Parathyroid adenoma (tissue), 2 donors: ENCODE data around the gene DOK1.

Experiments
- H2AFZ ChIP-seq: fragments of 300-600 bp; sonication (generic); one replicate; pipeline ENCODE4 v1.7.0; 2017; ENCODE audit warnings: antibody characterized with exemption, mild to moderate bottlenecking
- H3K27ac ChIP-seq: fragments of 300-600 bp; sonication (generic); one replicate; pipeline ENCODE4 v1.7.0; 2017
- H3K27me3 ChIP-seq: fragments of 300-600 bp; sonication (generic); one replicate; pipeline ENCODE4 v1.7.0; 2017; ENCODE audit warnings: low read length; ENCODE audit not compliant: control insufficient read depth, insufficient read depth
- H3K36me3 ChIP-seq: fragments of 300-600 bp; sonication (generic); one replicate; pipeline ENCODE4 v1.7.0; 2017; ENCODE audit warnings: low read length; ENCODE audit not compliant: control insufficient read depth, insufficient read depth
- H3K4me1 ChIP-seq: fragments of 300-600 bp; sonication (generic); one replicate; pipeline ENCODE4 v1.7.0; 2017; ENCODE audit warnings: control low read depth
- H3K4me2 ChIP-seq: fragments of 300-600 bp; sonication (generic); one replicate; pipeline ENCODE4 v1.7.0; 2017; ENCODE audit warnings: low read length
- H3K4me3 ChIP-seq: fragments of 300-600 bp; sonication (generic); one replicate; pipeline ENCODE4 v1.7.0; 2017; ENCODE audit warnings: low read depth, low read length
- H3K79me2 ChIP-seq: fragments of 300-600 bp; sonication (generic); one replicate; pipeline ENCODE4 v1.7.0; 2017; ENCODE audit warnings: control low read depth
- H3K9ac ChIP-seq: fragments of 300-600 bp; sonication (generic); one replicate; pipeline ENCODE4 v1.7.0; 2017; ENCODE audit warnings: mild to moderate bottlenecking
- H3K9me3 ChIP-seq: fragments of 300-600 bp; sonication (generic); one replicate; pipeline ENCODE4 v1.7.0; 2017; ENCODE audit warnings: low read length; ENCODE audit not compliant: control insufficient read depth
- CTCF ChIP-seq: fragments of 300-600 bp; sonication (generic); IDR thresholded peaks from one replicate; pipeline ENCODE4 v1.7.0; 2017; ENCODE audit warnings: antibody characterized with exemption, mild to moderate bottlenecking
- donor health status: primary hyperparathyroidism.

The DOK1 gene

GRCh38 chr2:74553892-74554819, at the start of gene DOK1, which contains the start of gene LOXL3:
Gene DOK1, plus strand, starts transcription at chr2:74554720. Its CDS starts 35 bp downstream, at chr2:74554755.
Gene LOXL3, minus strand, starts transcription at chr2:74553942. Its CDS starts 1,308 bp downstream, at chr2:74552634.
- Histone ChIP-seq H2AFZ (peak within 1 kb of the TSS; percentile 96), H3K4me3 (peak within 1 kb of the TSS; percentile 78), H3K36me3 (no peaks in the 10 kb centered on the region), H3K27me3 (no peaks in the 10 kb centered on the region), H3K4me2 (peak within 1 kb of the TSS; percentile 64), H3K9me3 (no peaks in the 10 kb centered on the region), H3K9ac (no peak within 1 kb of the TSS), H3K4me1 (peaks cover 10% of the 10 kb centered on the region), H3K27ac (peak within 1 kb of the TSS; percentile 77), H3K79me2 (no peaks in the 10 kb centered on the region)
- no peak for TF ChIP-seq CTCF

- Histone ChIP-seq H3K27ac (no peak overlapping the region), H3K4me1 (peaks cover 17% of the 10 kb centered on the region)
- TF ChIP-seq CTCF = no peak
Measured at GRCh38 chr2:74505448-74506246, 48.9 kb upstream of the DOK1 start.

GRCh38 chr2:74507145-74507925, 47.2 kb upstream of the DOK1 start, which contains the start of gene PCGF1:
Gene PCGF1, minus strand, starts transcription at chr2:74507695. Its CDS starts 27 bp downstream, at chr2:74507668.
- H3K27me3 ChIP-seq = no peaks in the 10 kb centered on the region
- TF ChIP-seq CTCF = peak; percentile 24
- H3K36me3 ChIP-seq = no peaks in the 10 kb centered on the region
- H3K4me2 ChIP-seq = peak within 1 kb of the TSS; percentile 89
- no peaks in the 10 kb centered on the region for H3K9me3 ChIP-seq
- H2AFZ ChIP-seq = peak within 1 kb of the TSS; percentile 99
- peaks cover 17% of the 10 kb centered on the region for H3K4me1 ChIP-seq
- peak within 1 kb of the TSS; percentile 91 for H3K4me3 ChIP-seq
- peak within 1 kb of the TSS; percentile 70 for H3K9ac ChIP-seq
- peaks cover 4% of the 10 kb centered on the region for H3K79me2 ChIP-seq
- H3K27ac ChIP-seq = peak within 1 kb of the TSS; percentile 98

More at GRCh38 chr2:74505448-74506246, 48.9 kb upstream of the DOK1 start:
- Histone ChIP-seq H2AFZ (no peak overlapping the region), H3K79me2 (peaks cover 4% of the 10 kb centered on the region), H3K27me3 (no peaks in the 10 kb centered on the region), H3K4me2 (peak overlapping the region; percentile 11), H3K4me3 (no peak overlapping the region), H3K9ac (no peak overlapping the region), H3K36me3 (no peaks in the 10 kb centered on the region), H3K9me3 (no peaks in the 10 kb centered on the region)

- no peak overlapping the region for H3K9ac ChIP-seq
Measured at GRCh38 chr2:74507926-74508520, 46.5 kb upstream of the DOK1 start.

More at GRCh38 chr2:74507926-74508520, 46.5 kb upstream of the DOK1 start:
- peak overlapping the region; percentile 99 for H2AFZ ChIP-seq
- no peak for TF ChIP-seq CTCF
- H3K79me2 ChIP-seq = peaks cover 4% of the 10 kb centered on the region
- H3K9me3 ChIP-seq = no peaks in the 10 kb centered on the region
- H3K4me1 ChIP-seq = peaks cover 17% of the 10 kb centered on the region
- peak overlapping the region; percentile 89 for H3K4me2 ChIP-seq
- no peaks in the 10 kb centered on the region for H3K27me3 ChIP-seq
- peak overlapping the region; percentile 91 for H3K4me3 ChIP-seq
- peak overlapping the region; percentile 98 for H3K27ac ChIP-seq
- H3K36me3 ChIP-seq = no peaks in the 10 kb centered on the region
